Kidney (tissue), 14 donors: ENCODE measurements around the gene CAMTA1. TPM values are rescaled to one million over a fixed set of nuclear protein-coding genes. Genes with fewer than 3 reads are reported as not detected.

Source experiments
- DNase-seq, 5 donors: peaks; one replicate each; pipeline ENCODE4 v3.0.0-alpha.2; 2013 to 2020
- FAIRE-seq: peaks from 2 replicates; lab custom pipeline; 2012; peaks lifted over from hg19 to GRCh38; lab: Jason Lieb, UNC
- H3K27ac ChIP-seq, 2 donors: one replicate each; pipeline ENCODE4 v1.7.0; 2013; ENCODE audit warnings: low read depth in 2 of 2, low read length in 2 of 2, inconsistent platforms in 1 of 2
- H3K27me3 ChIP-seq: one replicate; pipeline ENCODE4 v1.7.1; 2013; ENCODE audit warnings: low read length, inconsistent platforms; ENCODE audit not compliant: control insufficient read depth, insufficient read depth
- H3K36me3 ChIP-seq, 3 donors: one replicate each; pipeline versions ENCODE4 v1.7.0 to v1.7.1; 2013; ENCODE audit warnings: low read length in 3 of 3, control low read depth in 1 of 3, inconsistent platforms in 1 of 3; ENCODE audit not compliant: insufficient read depth in 3 of 3, control insufficient read depth in 2 of 3
- H3K4me1 ChIP-seq, 3 donors: one replicate each; pipeline versions ENCODE4 v1.7.0 to v1.7.1; 2013; ENCODE audit warnings: low read length in 3 of 3, inconsistent platforms in 1 of 3, low read depth in 1 of 3; ENCODE audit not compliant: control insufficient read depth in 2 of 3, insufficient read depth in 2 of 3
- H3K4me3 ChIP-seq, 3 donors: one replicate each; pipeline versions ENCODE4 v1.7.0 to v1.8.1; 2013; ENCODE audit warnings: low read length in 3 of 3, control low read depth in 1 of 3, inconsistent platforms in 1 of 3
- H3K9ac ChIP-seq, 3 donors: one replicate each; pipeline versions ENCODE4 v1.7.0 to v1.7.1; 2013; ENCODE audit warnings: low read length in 3 of 3, control low read depth in 1 of 3, inconsistent platforms in 1 of 3
- H3K9me3 ChIP-seq, 3 donors: one replicate each; pipeline versions ENCODE4 v1.7.0 to v1.7.1; 2013; ENCODE audit warnings: low read length in 3 of 3, control low read depth in 1 of 3, inconsistent platforms in 1 of 3; ENCODE audit not compliant: control insufficient read depth in 2 of 3, insufficient read depth in 1 of 3
- CTCF ChIP-seq: IDR thresholded peaks from 3 replicates; pipeline ENCODE4 v1.5.1; 2012; ENCODE audit warnings: mild to moderate bottlenecking, moderate library complexity, borderline replicate concordance; ENCODE audit not compliant: insufficient read depth; ENCODE audit errors: extremely low read depth
- intact Hi-C: fragments of 100-400 bp; cut with DNase I; formaldehyde crosslinking; loops from one replicate; pipeline ENCODE4 v1.11.1; 2022
- polyA plus RNA-seq: library from polyadenylated mRNA; stranded (reverse); fragments of 350-450 nt; fragmentation: Illumina TruSeq; extraction: RNeasy Lipid Tissue Mini Kit (QIAGEN cat#74804); gene quantifications from one replicate; pipeline ENCODE4 v1.2.3, GENCODE V29; 2014; ENCODE audit warnings: low read depth, low replicate concordance; ENCODE audit not compliant: insufficient read depth
- total RNA-seq: library from RNA; stranded (reverse); fragmentation: NEBNext Ultra II Directional; extraction: Animal tissue kit (Norgen Biotek cat#: 25700); gene quantifications from one replicate; pipeline ENCODE4 v1.2.1, GENCODE V29; 2021
- donor health status: control.
- donor health status: control.
- donor health status: control.
- donor health status: control.
- donor health status: control.
- donor health status: DM: yes; HTN: yes; CAD: no.
- donor health status: Normal renal cell carcinoma (clear cell type).

The CAMTA1 gene
- total and polyA plus RNA-seq, 2 donors from 2014 or later = 79.0 to 170 TPM

- Histone ChIP-seq H3K4me3 (no peak overlapping the region), H3K4me1 (no peaks in the 10 kb centered on the region), H3K27ac (no peak overlapping the region), H3K9me3 (no peaks in the 10 kb centered on the region), H3K36me3 (no peaks in the 10 kb centered on the region), H3K27me3 (no peaks in the 10 kb centered on the region), H3K9ac (no peak overlapping the region)
- DNase-seq (peak in 1 of 5 donors; percentile 61), FAIRE-seq (no peak)
- intact Hi-C loops = no loop called here
- TF ChIP-seq CTCF = no peak
These were observed 806.3 kb downstream of the CAMTA1 start for GRCh38 chr1:7591565-7591964.

GRCh38 chr1:7592120-7592798 lies 807.0 kb downstream of the CAMTA1 start:
- DNase-seq = peak in 1 of 5 donors; percentile 46
- no peak for FAIRE-seq

GRCh38 chr1:7594002-7594713 lies 808.9 kb downstream of the CAMTA1 start:
- DNase-seq (peak in 2 of 5 donors; percentile 24 to 28), FAIRE-seq (no peak)
- H3K9me3 ChIP-seq = no peaks in the 10 kb centered on the region

More at GRCh38 chr1:7592120-7592798, 807.0 kb downstream of the CAMTA1 start:
- intact Hi-C loops = no loop called here
- Histone ChIP-seq H3K4me3 (no peak overlapping the region), H3K36me3 (no peaks in the 10 kb centered on the region), H3K27ac (no peak overlapping the region), H3K4me1 (no peaks in the 10 kb centered on the region), H3K27me3 (no peaks in the 10 kb centered on the region), H3K9me3 (no peaks in the 10 kb centered on the region), H3K9ac (no peak overlapping the region)
- TF ChIP-seq CTCF = no peak

More at GRCh38 chr1:7594002-7594713, 808.9 kb downstream of the CAMTA1 start:
- no peak for TF ChIP-seq CTCF
- Histone ChIP-seq H3K4me3 (no peak overlapping the region), H3K36me3 (no peaks in the 10 kb centered on the region), H3K27ac (no peak overlapping the region), H3K9ac (no peak overlapping the region), H3K27me3 (no peaks in the 10 kb centered on the region), H3K4me1 (no peaks in the 10 kb centered on the region)
- intact Hi-C loops = no loop called here
